OCI-LY7 (cell line): Measurements from ENCODE around the gene TAS1R2. TPM values are rescaled to one million over a fixed set of nuclear protein-coding genes. Genes with fewer than 3 reads are reported as not detected.

Source experiments
- BruUV-seq: library from RNA; stranded (reverse); fragments of 400-500 nt; replicated peaks from 2 replicates; lab custom pipeline; 2021; lab: Mats Ljungman, UMichigan
- CTCF ChIA-PET: fragments of 300-600 bp; sonication (Branson Sonifier 250); formaldehyde crosslinking; loops from one replicate; lab custom pipeline; 2022; ENCODE audit warnings: antibody characterized with exemption; ENCODE audit not compliant: unreplicated experiment; lab: Charles Lee
- POLR2A ChIA-PET: fragments of 300-600 bp; sonication (Branson Sonifier 250); formaldehyde crosslinking; loops from one replicate; lab custom pipeline; 2022; ENCODE audit warnings: antibody characterized with exemption; lab: Charles Lee
- DNase-seq: peaks from one replicate; pipeline ENCODE4 v3.0.0-alpha.2; 2015; ENCODE audit warnings: low spot score
- H2AFZ ChIP-seq: fragments of 200-600 bp; sonication (generic), shearing (Covaris generic); 2 replicates; pipeline ENCODE4 v1.6.1; 2014; ENCODE audit warnings: mild to moderate bottlenecking, antibody characterized with exemption, low read length, moderate library complexity
- H3K27ac ChIP-seq: fragments of 200-600 bp; sonication (generic); 2 replicates; pipeline ENCODE4 v1.5.1; 2014; ENCODE audit warnings: mixed run types, low read depth, mild to moderate bottlenecking, moderate library complexity, low read length, inconsistent platforms; ENCODE audit not compliant: poor library complexity, severe bottlenecking
- H3K36me3 ChIP-seq: fragments of 200-600 bp; sonication (generic); 2 replicates; pipeline ENCODE4 v1.6.1; 2014; ENCODE audit warnings: mild to moderate bottlenecking, antibody characterized with exemption, low read length, moderate library complexity, mixed read lengths; ENCODE audit not compliant: insufficient read depth
- H3K4me1 ChIP-seq: fragments of 200-600 bp; sonication (generic); 2 replicates; pipeline ENCODE4 v1.5.1; 2014; ENCODE audit warnings: mild to moderate bottlenecking, low read length; ENCODE audit not compliant: insufficient read depth, poor library complexity, severe bottlenecking
- H3K4me2 ChIP-seq: fragments of 200-600 bp; sonication (generic); 2 replicates; pipeline ENCODE4 v1.6.1; 2014; ENCODE audit warnings: mild to moderate bottlenecking, low read length
- H3K4me3 ChIP-seq: fragments of 200-600 bp; sonication (generic); 2 replicates; pipeline ENCODE4 v1.5.1; 2014; ENCODE audit warnings: mild to moderate bottlenecking, low read depth, low read length; ENCODE audit not compliant: poor library complexity, severe bottlenecking
- H3K79me2 ChIP-seq: fragments of 200-600 bp; sonication (generic); 2 replicates; pipeline ENCODE4 v1.6.1; 2016; ENCODE audit warnings: low read depth, mild to moderate bottlenecking, low read length, moderate library complexity, mixed read lengths; ENCODE audit not compliant: insufficient read depth
- H3K9me2 ChIP-seq: fragments of 200-600 bp; sonication (generic); 2 replicates; pipeline ENCODE4 v1.6.1; 2016; ENCODE audit warnings: mild to moderate bottlenecking, low read length, mixed read lengths; ENCODE audit not compliant: insufficient read depth
- H3K9me3 ChIP-seq: fragments of 200-600 bp; sonication (generic); 2 replicates; pipeline ENCODE4 v1.6.1; 2014; ENCODE audit warnings: mild to moderate bottlenecking, mixed run types, low read length, mixed read lengths
- H4K20me1 ChIP-seq: fragments of 200-600 bp; sonication (generic); 2 replicates; pipeline ENCODE4 v1.6.1; 2014; ENCODE audit warnings: mild to moderate bottlenecking, antibody characterized with exemption, low read length, moderate library complexity, mixed read lengths; ENCODE audit not compliant: insufficient read depth
- CTCF ChIP-seq: fragments of 200-600 bp; sonication (generic); conservative IDR thresholded peaks from 2 replicates; pipeline ENCODE4 v1.5.1; 2014; ENCODE audit warnings: mild to moderate bottlenecking, antibody characterized with exemption, low read length, moderate library complexity, mixed read lengths
- EZH2phosphoT487 ChIP-seq: fragments of 200-600 bp; sonication (generic); IDR thresholded peaks from 2 replicates; pipeline ENCODE4 v1.6.1; 2018; ENCODE audit warnings: low read depth, borderline replicate concordance, mild to moderate bottlenecking, mixed run types, antibody characterized with exemption, low read length, moderate library complexity, mixed read lengths
- intact Hi-C: fragments of 100-400 bp; cut with micrococcal nuclease; formaldehyde crosslinking; loops from one replicate; pipeline ENCODE4 v1.10.0; 2022; ENCODE audit not compliant: unreplicated experiment
- total RNA-seq, 2 experiments: library from RNA; depleted of rRNA in 1 of 2; stranded (reverse); fragments of >200 nt in 1 of 2; shearing (Covaris generic) in 1 of 2; gene quantifications; 2 replicates each; pipeline ENCODE4 v1.2.3, GENCODE V29; 2014 to 2022

The TAS1R2 gene
- total RNA-seq, 2 experiments from 2014 or later, result not detected

GRCh38 chr1:18861082-18861481, 1.6 kb upstream of the TAS1R2 start:
- H3K9me3 ChIP-seq, result no peaks in the 10 kb centered on the region
- BruUV-seq, result no TSS peak
- no peaks in the 10 kb centered on the region for H3K9me2 ChIP-seq
- no peak overlapping the region for H3K4me2 ChIP-seq
- H3K79me2 ChIP-seq, result no peaks in the 10 kb centered on the region
- intact Hi-C loops, result no loop called here
- H2AFZ ChIP-seq, result no peak overlapping the region
- ChIA-PET POLR2A (no interaction called here), CTCF (no interaction called here)
- no peak for DNase-seq
- TF ChIP-seq EZH2phosphoT487, result no peak
- TF ChIP-seq CTCF, result no peak
- no peaks in the 10 kb centered on the region for H3K36me3 ChIP-seq
- no peak overlapping the region for H3K27ac ChIP-seq
- no peaks in the 10 kb centered on the region for H3K4me1 ChIP-seq
- H4K20me1 ChIP-seq, result no peaks in the 10 kb centered on the region
- H3K4me3 ChIP-seq, result no peak overlapping the region

- ChIA-PET CTCF (no interaction called here), POLR2A (no interaction called here)
- Histone ChIP-seq H4K20me1 (no peaks in the 10 kb centered on the region), H3K27ac (no peak overlapping the region), H3K79me2 (no peaks in the 10 kb centered on the region), H3K36me3 (no peaks in the 10 kb centered on the region), H3K9me2 (no peaks in the 10 kb centered on the region), H3K4me2 (no peak overlapping the region), H3K9me3 (no peaks in the 10 kb centered on the region), H3K4me3 (no peak overlapping the region), H3K4me1 (no peaks in the 10 kb centered on the region), H2AFZ (no peak overlapping the region)
- intact Hi-C loops, result no loop called here
- no peak for DNase-seq
- BruUV-seq, result no TSS peak
- TF ChIP-seq EZH2phosphoT487 (no peak), CTCF (no peak)
Measured at GRCh38 chr1:18858070-18858688, 1.3 kb downstream of the TAS1R2 start.

GRCh38 chr1:18856435-18856834, 3.0 kb downstream of the TAS1R2 start:
- ChIA-PET POLR2A (no interaction called here), CTCF (no interaction called here)
- Histone ChIP-seq H4K20me1 (no peaks in the 10 kb centered on the region), H3K9me3 (no peaks in the 10 kb centered on the region), H3K9me2 (no peaks in the 10 kb centered on the region), H3K79me2 (no peaks in the 10 kb centered on the region), H3K36me3 (no peaks in the 10 kb centered on the region), H3K27ac (no peak overlapping the region), H3K4me3 (no peak overlapping the region), H3K4me1 (no peaks in the 10 kb centered on the region), H2AFZ (no peak overlapping the region), H3K4me2 (no peak overlapping the region)
- TF ChIP-seq CTCF (no peak), EZH2phosphoT487 (no peak)
- no peak for DNase-seq
- no TSS peak for BruUV-seq
- intact Hi-C loops, result no loop called here
